Measurements from ENCODE around the gene MAML3. TPM values are rescaled to one million over a fixed set of nuclear protein-coding genes. Genes with fewer than 3 reads are reported as not detected.

The MAML3 gene
- total and polyA plus RNA-seq, 2 of the 13 experiments (the other 11 are each of a cell fraction or from before 2014, with no cell fraction given), result 0.05 to 0.13 TPM

DNA sequence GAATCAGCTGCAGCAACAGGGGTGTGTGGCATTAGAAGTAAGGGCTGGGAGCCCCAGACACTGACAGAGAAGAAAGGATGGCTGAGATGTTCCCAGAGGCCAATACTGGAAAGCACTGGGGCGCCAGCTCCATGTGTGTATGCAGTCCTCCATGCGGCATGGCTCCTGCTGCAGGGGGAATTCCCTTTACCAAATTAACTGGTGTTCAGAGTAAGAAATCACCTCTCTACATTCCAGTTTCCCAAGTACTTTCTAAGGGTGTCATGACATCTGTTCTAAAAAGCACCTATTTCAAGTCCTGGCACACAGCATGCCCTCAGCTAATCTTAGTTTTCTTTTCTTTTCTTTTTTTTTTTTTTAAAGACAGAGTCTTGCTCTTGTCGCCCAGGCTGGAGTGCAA lies 98.0 kb downstream of the MAML3 start (continued):
- TF ChIP-seq, protein P1, sequence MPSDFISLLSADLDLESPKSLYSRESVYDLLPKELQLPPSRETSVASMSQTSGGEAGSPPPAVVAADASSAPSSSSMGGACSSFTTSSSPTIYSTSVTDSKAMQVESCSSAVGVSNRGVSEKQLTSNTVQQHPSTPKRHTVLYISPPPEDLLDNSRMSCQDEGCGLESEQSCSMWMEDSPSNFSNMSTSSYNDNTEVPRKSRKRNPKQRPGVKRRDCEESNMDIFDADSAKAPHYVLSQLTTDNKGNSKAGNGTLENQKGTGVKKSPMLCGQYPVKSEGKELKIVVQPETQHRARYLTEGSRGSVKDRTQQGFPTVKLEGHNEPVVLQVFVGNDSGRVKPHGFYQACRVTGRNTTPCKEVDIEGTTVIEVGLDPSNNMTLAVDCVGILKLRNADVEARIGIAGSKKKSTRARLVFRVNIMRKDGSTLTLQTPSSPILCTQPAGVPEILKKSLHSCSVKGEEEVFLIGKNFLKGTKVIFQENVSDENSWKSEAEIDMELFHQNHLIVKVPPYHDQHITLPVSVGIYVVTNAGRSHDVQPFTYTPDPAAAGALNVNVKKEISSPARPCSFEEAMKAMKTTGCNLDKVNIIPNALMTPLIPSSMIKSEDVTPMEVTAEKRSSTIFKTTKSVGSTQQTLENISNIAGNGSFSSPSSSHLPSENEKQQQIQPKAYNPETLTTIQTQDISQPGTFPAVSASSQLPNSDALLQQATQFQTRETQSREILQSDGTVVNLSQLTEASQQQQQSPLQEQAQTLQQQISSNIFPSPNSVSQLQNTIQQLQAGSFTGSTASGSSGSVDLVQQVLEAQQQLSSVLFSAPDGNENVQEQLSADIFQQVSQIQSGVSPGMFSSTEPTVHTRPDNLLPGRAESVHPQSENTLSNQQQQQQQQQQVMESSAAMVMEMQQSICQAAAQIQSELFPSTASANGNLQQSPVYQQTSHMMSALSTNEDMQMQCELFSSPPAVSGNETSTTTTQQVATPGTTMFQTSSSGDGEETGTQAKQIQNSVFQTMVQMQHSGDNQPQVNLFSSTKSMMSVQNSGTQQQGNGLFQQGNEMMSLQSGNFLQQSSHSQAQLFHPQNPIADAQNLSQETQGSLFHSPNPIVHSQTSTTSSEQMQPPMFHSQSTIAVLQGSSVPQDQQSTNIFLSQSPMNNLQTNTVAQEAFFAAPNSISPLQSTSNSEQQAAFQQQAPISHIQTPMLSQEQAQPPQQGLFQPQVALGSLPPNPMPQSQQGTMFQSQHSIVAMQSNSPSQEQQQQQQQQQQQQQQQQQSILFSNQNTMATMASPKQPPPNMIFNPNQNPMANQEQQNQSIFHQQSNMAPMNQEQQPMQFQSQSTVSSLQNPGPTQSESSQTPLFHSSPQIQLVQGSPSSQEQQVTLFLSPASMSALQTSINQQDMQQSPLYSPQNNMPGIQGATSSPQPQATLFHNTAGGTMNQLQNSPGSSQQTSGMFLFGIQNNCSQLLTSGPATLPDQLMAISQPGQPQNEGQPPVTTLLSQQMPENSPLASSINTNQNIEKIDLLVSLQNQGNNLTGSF (CRISPR knock-in tag; IDR thresholded peaks at IDR 0.05), result no peak
- TF ChIP-seq ZNF468 (CRISPR knock-in tag; IDR thresholded peaks at IDR 0.05), result no peak
- TF ChIP-seq, protein P2, sequence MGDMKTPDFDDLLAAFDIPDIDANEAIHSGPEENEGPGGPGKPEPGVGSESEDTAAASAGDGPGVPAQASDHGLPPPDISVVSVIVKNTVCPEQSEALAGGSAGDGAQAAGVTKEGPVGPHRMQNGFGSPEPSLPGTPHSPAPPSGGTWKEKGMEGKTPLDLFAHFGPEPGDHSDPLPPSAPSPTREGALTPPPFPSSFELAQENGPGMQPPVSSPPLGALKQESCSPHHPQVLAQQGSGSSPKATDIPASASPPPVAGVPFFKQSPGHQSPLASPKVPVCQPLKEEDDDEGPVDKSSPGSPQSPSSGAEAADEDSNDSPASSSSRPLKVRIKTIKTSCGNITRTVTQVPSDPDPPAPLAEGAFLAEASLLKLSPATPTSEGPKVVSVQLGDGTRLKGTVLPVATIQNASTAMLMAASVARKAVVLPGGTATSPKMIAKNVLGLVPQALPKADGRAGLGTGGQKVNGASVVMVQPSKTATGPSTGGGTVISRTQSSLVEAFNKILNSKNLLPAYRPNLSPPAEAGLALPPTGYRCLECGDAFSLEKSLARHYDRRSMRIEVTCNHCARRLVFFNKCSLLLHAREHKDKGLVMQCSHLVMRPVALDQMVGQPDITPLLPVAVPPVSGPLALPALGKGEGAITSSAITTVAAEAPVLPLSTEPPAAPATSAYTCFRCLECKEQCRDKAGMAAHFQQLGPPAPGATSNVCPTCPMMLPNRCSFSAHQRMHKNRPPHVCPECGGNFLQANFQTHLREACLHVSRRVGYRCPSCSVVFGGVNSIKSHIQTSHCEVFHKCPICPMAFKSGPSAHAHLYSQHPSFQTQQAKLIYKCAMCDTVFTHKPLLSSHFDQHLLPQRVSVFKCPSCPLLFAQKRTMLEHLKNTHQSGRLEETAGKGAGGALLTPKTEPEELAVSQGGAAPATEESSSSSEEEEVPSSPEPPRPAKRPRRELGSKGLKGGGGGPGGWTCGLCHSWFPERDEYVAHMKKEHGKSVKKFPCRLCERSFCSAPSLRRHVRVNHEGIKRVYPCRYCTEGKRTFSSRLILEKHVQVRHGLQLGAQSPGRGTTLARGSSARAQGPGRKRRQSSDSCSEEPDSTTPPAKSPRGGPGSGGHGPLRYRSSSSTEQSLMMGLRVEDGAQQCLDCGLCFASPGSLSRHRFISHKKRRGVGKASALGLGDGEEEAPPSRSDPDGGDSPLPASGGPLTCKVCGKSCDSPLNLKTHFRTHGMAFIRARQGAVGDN (CRISPR knock-in tag; IDR thresholded peaks at IDR 0.05), result no peak
- TF ChIP-seq KLF13 (CRISPR knock-in tag; IDR thresholded peaks at IDR 0.05), result no peak
- TF ChIP-seq, protein P3, sequence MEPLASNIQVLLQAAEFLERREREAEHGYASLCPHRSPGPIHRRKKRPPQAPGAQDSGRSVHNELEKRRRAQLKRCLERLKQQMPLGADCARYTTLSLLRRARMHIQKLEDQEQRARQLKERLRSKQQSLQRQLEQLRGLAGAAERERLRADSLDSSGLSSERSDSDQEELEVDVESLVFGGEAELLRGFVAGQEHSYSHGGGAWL (CRISPR knock-in tag; IDR thresholded peaks at IDR 0.05), result no peak
- TF ChIP-seq, protein P4, sequence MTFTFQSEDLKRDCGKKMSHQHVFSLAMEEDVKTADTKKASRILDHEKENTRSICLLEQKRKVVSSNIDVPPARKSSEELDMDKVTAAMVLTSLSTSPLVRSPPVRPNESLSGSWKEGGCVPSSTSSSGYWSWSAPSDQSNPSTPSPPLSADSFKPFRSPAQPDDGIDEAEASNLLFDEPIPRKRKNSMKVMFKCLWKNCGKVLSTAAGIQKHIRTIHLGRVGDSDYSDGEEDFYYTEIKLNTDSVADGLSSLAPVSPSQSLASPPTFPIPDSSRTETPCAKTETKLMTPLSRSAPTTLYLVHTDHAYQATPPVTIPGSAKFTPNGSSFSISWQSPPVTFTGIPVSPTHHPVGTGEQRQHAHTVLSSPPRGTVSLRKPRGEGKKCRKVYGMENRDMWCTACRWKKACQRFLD (CRISPR knock-in tag; IDR thresholded peaks at IDR 0.05; ENCODE audit: borderline replicate concordance), result no peak
- TF ChIP-seq, protein P5, sequence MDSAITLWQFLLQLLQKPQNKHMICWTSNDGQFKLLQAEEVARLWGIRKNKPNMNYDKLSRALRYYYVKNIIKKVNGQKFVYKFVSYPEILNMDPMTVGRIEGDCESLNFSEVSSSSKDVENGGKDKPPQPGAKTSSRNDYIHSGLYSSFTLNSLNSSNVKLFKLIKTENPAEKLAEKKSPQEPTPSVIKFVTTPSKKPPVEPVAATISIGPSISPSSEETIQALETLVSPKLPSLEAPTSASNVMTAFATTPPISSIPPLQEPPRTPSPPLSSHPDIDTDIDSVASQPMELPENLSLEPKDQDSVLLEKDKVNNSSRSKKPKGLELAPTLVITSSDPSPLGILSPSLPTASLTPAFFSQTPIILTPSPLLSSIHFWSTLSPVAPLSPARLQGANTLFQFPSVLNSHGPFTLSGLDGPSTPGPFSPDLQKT (CRISPR knock-in tag; IDR thresholded peaks at IDR 0.05; ENCODE audit: borderline replicate concordance), result no peak
- no peak for TF ChIP-seq ZNF670 (CRISPR knock-in tag; IDR thresholded peaks at IDR 0.05; ENCODE audit: borderline replicate concordance)
- no peak for TF ChIP-seq THAP11 (CRISPR knock-in tag; IDR thresholded peaks at IDR 0.05)
- TF ChIP-seq ZFP62 (CRISPR knock-in tag; IDR thresholded peaks at IDR 0.05), result no peak
- TF ChIP-seq TCF12 (IDR thresholded peaks at IDR 0.05), result no peak
- no peak for TF ChIP-seq TCF12 (CRISPR knock-in tag; IDR thresholded peaks at IDR 0.05)
- TF ChIP-seq ZNF382 (CRISPR knock-in tag; IDR thresholded peaks at IDR 0.05; ENCODE audit: borderline replicate concordance), result no peak
- TF ChIP-seq ZNF496 (CRISPR knock-in tag; IDR thresholded peaks at IDR 0.05; ENCODE audit: insufficient replicate concordance), result no peak

Data from HepG2 (cell line).